ENCODE data around the gene EHF.

- TF ChIP-seq CREB5 (CRISPR knock-in tag; IDR thresholded peaks at IDR 0.05; ENCODE audit: low read depth) (no peak), ZNF8 (CRISPR knock-in tag; IDR thresholded peaks at IDR 0.05) (no peak), ZFP30 (CRISPR knock-in tag; IDR thresholded peaks at IDR 0.05) (no peak), PATZ1 (CRISPR knock-in tag; IDR thresholded peaks at IDR 0.05; ENCODE audit: borderline replicate concordance) (no peak), OSR1 (CRISPR knock-in tag; IDR thresholded peaks at IDR 0.05) (no peak), ARNTL (CRISPR knock-in tag; IDR thresholded peaks at IDR 0.05; ENCODE audit: borderline replicate concordance, low read depth) (no peak), ESRRG (CRISPR knock-in tag; IDR thresholded peaks at IDR 0.05) (no peak), CSDC2 (CRISPR knock-in tag; IDR thresholded peaks at IDR 0.05) (no peak), TOX (CRISPR knock-in tag; IDR thresholded peaks at IDR 0.05; ENCODE audit: borderline replicate concordance) (no peak), ZNF70 (CRISPR knock-in tag; IDR thresholded peaks at IDR 0.05) (no peak)
These were observed 11.0 kb upstream of the EHF start for GRCh38 chr11:34609850-34610249.
